ENCODE data around the gene ERO1A.

ERO1A gene

GRCh38 chr14:52656905-52657304, 38.5 kb downstream of the ERO1A start:
- TF ChIP-seq CTCF (IDR thresholded peaks at IDR 0.05), result no peak

GRCh38 chr14:52650774-52651173, 44.6 kb downstream of the ERO1A start:
- H3K4me2 ChIP-seq (ENCODE audit: low read length), result no peak overlapping the region
- no peaks in the 10 kb centered on the region for H3K79me2 ChIP-seq
- H3K27me3 ChIP-seq (ENCODE audit: control insufficient read depth, insufficient read depth, low read length), result no peaks in the 10 kb centered on the region
- no peaks in the 10 kb centered on the region for H3K36me3 ChIP-seq (ENCODE audit: control insufficient read depth, insufficient read depth, low read length)
- no peaks in the 10 kb centered on the region for H3K4me1 ChIP-seq
- no peak overlapping the region for H3K9ac ChIP-seq
- no peak for TF ChIP-seq CTCF (IDR thresholded peaks at IDR 0.05)
- H3K27ac ChIP-seq, result no peak overlapping the region
- no peak overlapping the region for H3K4me3 ChIP-seq (ENCODE audit: low read depth, low read length)
- H2AFZ ChIP-seq, result no peak overlapping the region
- H3K9me3 ChIP-seq (ENCODE audit: control insufficient read depth, low read length), result no peaks in the 10 kb centered on the region

More at GRCh38 chr14:52656905-52657304, 38.5 kb downstream of the ERO1A start:
- no peaks in the 10 kb centered on the region for H3K36me3 ChIP-seq (ENCODE audit: control insufficient read depth, insufficient read depth, low read length)
- H3K4me3 ChIP-seq (ENCODE audit: low read depth, low read length), result no peak overlapping the region
- H3K9me3 ChIP-seq (ENCODE audit: control insufficient read depth, low read length), result no peaks in the 10 kb centered on the region
- no peak overlapping the region for H2AFZ ChIP-seq
- H3K4me2 ChIP-seq (ENCODE audit: low read length), result no peak overlapping the region
- H3K27ac ChIP-seq, result no peak overlapping the region
- no peaks in the 10 kb centered on the region for H3K27me3 ChIP-seq (ENCODE audit: control insufficient read depth, insufficient read depth, low read length)
- H3K4me1 ChIP-seq, result no peaks in the 10 kb centered on the region
- H3K9ac ChIP-seq, result no peak overlapping the region
- H3K79me2 ChIP-seq, result no peaks in the 10 kb centered on the region

- Histone ChIP-seq H3K4me2 (ENCODE audit: low read length) (no peak overlapping the region), H3K27me3 (ENCODE audit: control insufficient read depth, insufficient read depth, low read length) (no peaks in the 10 kb centered on the region), H3K4me1 (no peaks in the 10 kb centered on the region), H3K79me2 (no peaks in the 10 kb centered on the region), H3K9ac (no peak overlapping the region), H2AFZ (no peak overlapping the region), H3K4me3 (ENCODE audit: low read depth, low read length) (no peak overlapping the region), H3K27ac (no peak overlapping the region), H3K9me3 (ENCODE audit: control insufficient read depth, low read length) (no peaks in the 10 kb centered on the region), H3K36me3 (ENCODE audit: control insufficient read depth, insufficient read depth, low read length) (no peaks in the 10 kb centered on the region)
- TF ChIP-seq CTCF (IDR thresholded peaks at IDR 0.05), result no peak
Measured at GRCh38 chr14:52649511-52649910, 45.8 kb downstream of the ERO1A start.

- no peak overlapping the region for H3K4me2 ChIP-seq (ENCODE audit: low read length)
- no peaks in the 10 kb centered on the region for H3K27me3 ChIP-seq (ENCODE audit: control insufficient read depth, insufficient read depth, low read length)
- no peaks in the 10 kb centered on the region for H3K9me3 ChIP-seq (ENCODE audit: control insufficient read depth, low read length)
- H3K79me2 ChIP-seq, result no peaks in the 10 kb centered on the region
- no peak for TF ChIP-seq CTCF (IDR thresholded peaks at IDR 0.05)
- H3K9ac ChIP-seq, result no peak overlapping the region
- H3K4me1 ChIP-seq, result no peaks in the 10 kb centered on the region
- no peak overlapping the region for H3K4me3 ChIP-seq (ENCODE audit: low read depth, low read length)
- no peaks in the 10 kb centered on the region for H3K36me3 ChIP-seq (ENCODE audit: control insufficient read depth, insufficient read depth, low read length)
- H2AFZ ChIP-seq, result no peak overlapping the region
- H3K27ac ChIP-seq, result no peak overlapping the region
Measured at GRCh38 chr14:52641745-52642144, 53.6 kb downstream of the ERO1A start.

GRCh38 chr14:52640137-52640536, 55.2 kb downstream of the ERO1A start:
- Histone ChIP-seq H3K27me3 (ENCODE audit: control insufficient read depth, insufficient read depth, low read length) (no peaks in the 10 kb centered on the region), H3K4me3 (ENCODE audit: low read depth, low read length) (no peak overlapping the region), H2AFZ (no peak overlapping the region), H3K4me1 (no peaks in the 10 kb centered on the region), H3K36me3 (ENCODE audit: control insufficient read depth, insufficient read depth, low read length) (no peaks in the 10 kb centered on the region), H3K9ac (no peak overlapping the region), H3K9me3 (ENCODE audit: control insufficient read depth, low read length) (no peaks in the 10 kb centered on the region), H3K27ac (no peak overlapping the region), H3K4me2 (ENCODE audit: low read length) (no peak overlapping the region), H3K79me2 (no peaks in the 10 kb centered on the region)
- no peak for TF ChIP-seq CTCF (IDR thresholded peaks at IDR 0.05)
